NCI-H2227 (cell line): ENCODE measurements around the gene MCHR2.
"Not testable (repeated sequence)": the region's sequence is repeated elsewhere in the genome, so short reads cannot be mapped to it uniquely, and the experiment has no call there.

Experiments
- DNase-seq: peaks from one replicate; lab custom pipeline; 2025; ENCODE audit not compliant: unreplicated experiment; lab: John Stamatoyannopoulos, UW

Gene MCHR2, protein sequence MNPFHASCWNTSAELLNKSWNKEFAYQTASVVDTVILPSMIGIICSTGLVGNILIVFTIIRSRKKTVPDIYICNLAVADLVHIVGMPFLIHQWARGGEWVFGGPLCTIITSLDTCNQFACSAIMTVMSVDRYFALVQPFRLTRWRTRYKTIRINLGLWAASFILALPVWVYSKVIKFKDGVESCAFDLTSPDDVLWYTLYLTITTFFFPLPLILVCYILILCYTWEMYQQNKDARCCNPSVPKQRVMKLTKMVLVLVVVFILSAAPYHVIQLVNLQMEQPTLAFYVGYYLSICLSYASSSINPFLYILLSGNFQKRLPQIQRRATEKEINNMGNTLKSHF

DNA sequence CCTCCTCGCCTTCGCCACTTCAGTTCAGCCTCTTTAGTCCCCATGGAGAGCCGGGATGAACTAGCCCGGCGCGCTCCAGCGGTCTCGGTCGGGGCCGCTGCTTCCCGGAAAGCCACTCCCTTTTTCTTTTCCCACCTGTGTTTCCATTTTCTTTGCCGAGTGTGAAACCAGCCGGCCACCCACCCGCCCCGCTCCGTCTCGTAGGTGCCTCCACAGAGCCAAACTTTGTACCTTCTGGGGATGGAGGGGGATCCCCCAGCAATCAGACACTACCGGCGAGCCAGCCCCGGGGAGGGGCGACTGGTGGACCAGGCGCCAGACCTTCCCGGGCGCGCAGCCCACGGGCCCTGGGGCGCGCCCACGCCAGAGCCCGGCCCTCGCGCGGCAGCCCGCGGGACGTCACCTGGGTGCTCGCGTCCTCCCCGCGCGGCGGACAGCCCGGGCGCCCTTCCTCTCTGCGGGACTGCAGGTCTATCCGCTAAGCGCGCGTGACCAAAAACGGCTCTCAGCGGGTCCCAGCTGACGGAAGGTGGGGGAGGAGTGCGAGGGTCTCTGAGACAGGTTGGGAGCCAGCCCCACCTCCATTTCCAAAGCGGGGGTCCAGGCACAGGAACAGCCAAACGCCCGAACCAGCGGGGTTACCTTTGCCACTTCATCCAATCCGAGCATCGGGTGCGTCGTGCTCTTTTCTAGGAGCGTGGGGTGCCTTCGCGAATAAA lies at the start of gene MCHR2:
Gene MCHR2, minus strand, starts transcription at position 691 of the 719 bp plus-strand sequence. CDS start 38,076 bp downstream, outside the sequence.
- peak; percentile 13 for DNase-seq

DNA sequence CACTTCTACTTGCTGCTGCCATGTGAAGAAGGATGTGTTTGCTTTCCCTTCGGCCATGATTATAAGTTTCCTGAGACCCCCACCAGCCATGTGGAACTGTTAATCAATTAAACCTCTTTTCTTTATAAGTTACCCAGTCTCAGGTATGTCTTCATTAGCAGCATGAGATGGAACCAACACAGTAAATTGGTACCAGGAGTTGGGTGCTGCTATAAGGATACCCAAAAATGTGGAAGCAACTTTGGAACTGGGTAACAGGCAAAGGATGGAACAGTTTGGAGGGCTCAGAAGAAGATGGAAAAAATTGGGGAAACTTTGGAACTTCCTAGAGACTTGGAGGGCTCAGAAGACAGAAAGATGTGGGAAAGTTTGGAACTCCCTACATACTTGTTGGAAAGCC lies 44.5 kb upstream of the MCHR2 start:
- DNase-seq, result not testable (repeated sequence)

DNA sequence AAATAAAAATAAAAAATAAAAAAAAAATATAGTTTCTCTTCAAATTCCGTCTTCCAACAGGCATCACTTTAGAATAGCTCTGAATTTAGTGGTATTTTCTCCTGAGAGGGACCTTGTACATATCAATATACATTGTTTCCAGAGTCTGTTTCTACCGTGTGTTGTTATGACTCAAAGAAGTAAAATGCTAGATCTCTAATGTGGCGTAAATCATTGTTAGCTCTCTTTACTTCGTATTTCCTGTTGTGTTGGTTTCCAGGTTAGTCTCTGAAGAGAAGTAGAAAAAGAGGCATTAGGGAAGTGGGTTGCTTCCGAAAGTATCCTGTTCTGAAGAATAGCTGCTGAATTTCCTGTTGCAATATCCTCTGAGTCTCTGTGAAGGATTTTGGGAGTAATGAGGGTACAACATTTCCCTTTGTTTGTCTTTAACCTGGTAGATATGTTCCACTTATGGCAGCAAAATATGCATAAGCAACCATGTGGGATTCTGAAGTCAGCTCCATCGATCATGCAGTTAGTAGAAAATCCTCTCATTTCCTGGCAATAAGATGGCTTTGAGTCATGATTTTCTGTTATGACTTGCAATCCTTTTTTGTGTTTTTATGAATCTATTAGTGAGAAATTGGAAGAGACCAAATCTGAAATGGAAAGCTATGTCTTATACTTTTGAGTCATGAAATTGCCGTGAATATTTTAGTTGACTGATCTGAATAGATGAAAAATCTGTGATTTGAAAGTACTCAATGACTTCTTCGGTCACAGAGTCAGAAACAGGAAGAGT lies 42.0 kb upstream of the MCHR2 start:
- DNase-seq, result no peak

DNA sequence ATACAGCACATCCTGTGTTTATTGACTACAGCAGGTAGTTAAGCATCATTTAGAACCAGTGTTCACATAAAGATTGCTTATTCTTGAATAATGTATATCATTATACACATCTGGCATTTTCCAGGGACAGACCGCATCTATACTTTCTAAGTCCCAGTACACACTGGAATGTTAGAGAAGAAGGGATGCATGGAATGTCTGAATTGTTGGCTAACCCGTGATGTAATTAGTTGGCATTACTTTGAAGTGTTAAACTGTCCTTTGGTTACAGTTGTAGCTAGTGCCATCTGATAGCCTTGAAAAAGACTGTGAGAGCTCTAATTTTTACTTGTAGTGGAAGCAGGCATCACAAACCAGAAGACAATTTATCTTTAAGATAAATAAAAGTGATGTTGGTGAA lies 29.8 kb upstream of the MCHR2 start:
- no peak for DNase-seq

DNA sequence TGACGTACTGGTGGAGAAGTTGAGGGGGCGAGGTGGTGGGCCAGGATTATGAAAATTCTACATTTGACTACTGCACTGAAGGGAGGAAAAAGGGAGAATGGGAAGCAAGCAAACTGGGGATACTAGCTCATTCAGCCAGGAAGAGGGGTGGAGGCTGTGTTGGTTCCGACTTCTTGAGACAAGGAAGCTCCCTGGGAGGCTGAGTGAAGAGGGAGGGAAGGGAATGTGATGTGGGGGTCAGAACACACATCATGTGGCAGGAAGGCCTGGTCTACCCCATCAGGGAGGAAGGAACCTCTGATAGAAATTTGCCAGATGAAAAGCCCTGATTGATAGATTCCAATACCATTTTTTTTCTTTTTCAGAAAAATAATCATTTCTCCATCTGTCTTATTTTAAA lies 28.8 kb upstream of the MCHR2 start:
- no peak for DNase-seq

DNA sequence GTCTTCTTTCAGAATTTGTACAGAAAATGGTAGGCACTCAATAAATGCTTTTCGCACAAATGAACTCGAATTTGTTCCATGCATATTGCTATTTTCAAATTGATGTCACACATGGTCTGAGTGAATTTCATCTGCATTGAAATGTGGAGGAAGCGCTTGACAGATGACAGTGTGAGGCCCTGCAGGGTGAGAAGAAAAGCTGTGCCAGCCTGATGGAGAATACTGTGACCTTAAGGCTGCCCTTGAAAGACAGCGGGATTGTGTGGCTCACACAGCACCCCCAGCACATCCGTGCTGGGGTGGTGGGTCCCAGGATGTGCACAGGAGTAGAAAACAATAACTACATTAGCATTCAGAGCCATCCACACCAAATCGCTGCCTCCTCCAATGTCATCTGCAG lies 14.8 kb upstream of the MCHR2 start:
- no peak for DNase-seq

DNA sequence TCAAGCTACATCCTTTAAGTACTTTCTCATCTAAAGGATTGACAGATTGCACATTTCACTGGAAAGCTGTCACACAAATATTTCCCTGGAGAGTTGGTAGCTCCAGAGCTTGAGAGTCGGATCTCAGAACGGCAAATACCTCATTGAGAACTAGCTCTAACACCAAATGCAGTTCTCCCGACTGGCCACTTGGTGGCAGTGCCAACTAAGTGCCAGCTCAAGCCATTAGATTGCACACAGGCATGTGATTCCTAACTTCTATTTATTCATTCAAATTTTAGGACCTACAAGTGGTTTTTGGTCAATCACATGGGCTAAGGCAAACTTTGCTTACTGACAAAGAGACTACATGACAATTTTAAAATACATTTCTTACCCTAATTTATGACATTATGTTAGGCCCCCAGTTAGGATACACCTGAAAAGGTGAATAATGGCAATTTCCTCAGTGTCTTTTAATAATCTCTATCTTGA lies 7.9 kb upstream of the MCHR2 start:
- peak; percentile 61 for DNase-seq

DNA sequence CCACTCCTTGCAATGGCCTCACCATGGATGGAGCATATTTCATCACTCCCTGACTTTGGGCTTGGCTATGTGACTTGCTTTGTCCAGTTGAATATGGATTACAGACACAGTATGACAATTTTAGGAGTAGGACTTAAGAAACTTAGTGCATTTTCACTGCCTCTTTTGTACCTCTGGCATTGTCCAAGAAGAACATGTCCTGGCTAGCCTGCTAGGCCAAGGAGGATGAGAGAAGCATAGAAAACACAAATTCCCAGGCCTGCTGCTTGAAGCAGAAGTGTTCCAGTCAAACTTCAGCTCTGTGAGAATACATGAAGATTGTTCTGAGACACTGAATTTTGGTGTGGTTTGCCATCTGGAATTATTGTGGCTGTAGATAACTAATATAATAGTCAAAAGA lies 3.1 kb upstream of the MCHR2 start:
- DNase-seq, result no peak

DNA sequence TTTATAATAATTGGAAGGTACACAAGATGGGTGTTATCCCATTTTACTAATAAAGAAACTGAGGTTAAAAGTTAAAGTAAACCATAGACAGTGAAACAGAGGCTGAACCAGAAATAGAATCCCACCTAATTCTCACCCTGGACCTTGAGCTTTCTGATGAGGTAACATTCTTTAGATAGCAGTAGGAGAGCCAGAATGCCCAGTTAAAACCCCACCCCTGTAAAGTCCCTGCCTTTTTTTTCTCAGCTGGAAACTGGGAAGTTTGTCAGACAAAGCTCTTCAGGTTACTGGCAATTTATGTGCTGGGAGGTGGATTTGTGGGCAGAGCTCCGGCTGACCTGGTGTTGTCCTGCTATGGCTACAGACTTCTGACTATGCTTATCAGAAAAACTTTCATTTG lies 1.9 kb upstream of the MCHR2 start:
- no peak for DNase-seq

DNA sequence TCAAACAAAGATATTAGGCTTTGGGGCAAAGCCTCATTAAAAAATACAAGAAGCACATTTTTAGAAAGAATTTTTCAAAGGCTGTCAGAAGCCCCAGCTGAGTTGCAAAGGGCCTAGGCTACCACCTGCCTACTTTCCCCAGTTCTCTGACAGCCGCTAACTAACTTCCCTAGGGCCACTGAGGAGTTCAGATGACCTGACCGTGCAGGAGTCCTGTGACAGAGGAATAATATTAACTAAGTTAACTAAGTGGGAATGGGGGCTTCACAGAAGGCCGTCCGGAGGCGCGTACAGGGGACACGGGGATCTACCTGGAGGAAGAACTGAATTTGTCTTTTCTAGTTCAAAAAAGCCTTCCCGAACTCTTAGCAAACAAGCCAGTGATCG lies 884 bp downstream of the MCHR2 start:
- no peak for DNase-seq

DNA sequence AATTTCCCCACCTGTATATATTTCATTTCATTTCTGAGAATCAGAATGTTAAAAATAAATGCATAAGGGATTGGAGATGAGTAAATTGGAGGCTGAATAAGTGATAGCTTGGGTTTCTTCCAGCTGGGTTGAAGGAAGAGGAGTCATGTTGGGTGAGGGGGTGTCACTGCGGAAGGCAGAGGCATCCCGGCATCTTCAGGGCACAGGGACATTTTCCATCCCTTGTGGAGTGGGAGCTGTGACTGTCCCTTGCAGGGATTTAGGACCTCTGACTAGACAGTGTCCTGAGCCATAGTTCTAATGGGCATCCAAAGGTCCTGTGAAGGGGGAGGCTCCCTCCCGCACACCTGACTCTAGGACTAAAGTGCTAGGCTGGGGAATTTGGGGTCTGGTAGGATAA lies 2.1 kb downstream of the MCHR2 start:
- DNase-seq, result no peak

DNA sequence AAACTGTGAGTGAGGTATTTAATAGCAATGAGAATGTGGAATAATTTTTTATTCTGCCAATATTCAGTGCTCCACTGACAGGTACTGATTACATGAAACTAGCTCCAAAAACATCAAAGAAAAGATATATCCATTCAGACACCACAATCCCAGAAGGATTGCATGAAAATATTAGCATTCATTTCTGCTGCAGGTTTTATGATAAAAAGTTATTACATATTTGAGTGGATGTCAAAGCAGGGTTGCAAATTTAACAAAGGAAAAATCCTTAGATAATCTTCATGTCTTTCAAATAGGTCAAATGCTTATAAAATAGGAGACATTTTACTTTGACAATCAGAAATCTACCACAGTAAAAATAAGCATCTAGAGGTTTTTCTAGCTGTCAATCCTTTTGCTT lies 13.3 kb downstream of the MCHR2 start:
- DNase-seq, result no peak

DNA sequence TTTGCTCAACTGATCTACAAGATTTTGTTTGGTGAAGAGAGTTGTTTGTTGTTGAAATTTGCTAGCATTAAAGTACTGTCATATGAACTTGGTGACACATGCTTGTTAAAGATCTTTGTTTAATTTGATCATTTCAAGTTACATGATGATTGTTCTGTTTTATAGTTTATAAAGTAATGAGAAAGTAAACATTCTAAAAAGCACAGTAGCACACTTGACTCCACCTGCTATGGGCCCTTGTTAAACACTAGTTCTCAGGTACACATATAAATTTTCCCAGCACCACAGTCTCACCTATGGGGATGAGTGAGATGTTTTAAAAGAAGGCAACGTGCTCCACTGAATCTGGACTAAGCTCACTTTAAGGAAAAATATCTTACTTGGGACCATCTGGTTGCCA lies 14.1 kb downstream of the MCHR2 start:
- no peak for DNase-seq

DNA sequence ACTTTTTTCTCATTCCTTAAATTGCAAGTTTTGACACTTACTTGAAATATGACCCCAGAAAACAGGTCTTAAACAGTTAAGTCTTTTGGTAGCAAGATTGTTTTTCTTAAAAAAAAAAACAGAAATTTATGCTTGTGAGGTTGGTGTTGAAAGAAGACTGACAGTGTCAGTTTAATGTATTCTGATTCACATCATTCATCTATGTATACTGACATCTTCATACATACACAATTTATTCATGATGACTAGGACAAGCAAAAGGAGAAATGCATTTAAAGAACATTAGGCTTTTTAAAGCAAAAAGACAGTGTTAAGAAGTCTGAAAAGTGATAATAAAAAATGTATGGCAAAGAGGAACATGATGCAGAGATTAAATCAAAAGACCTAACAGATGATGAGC lies 27.0 kb downstream of the MCHR2 start:
- DNase-seq, result no peak

DNA sequence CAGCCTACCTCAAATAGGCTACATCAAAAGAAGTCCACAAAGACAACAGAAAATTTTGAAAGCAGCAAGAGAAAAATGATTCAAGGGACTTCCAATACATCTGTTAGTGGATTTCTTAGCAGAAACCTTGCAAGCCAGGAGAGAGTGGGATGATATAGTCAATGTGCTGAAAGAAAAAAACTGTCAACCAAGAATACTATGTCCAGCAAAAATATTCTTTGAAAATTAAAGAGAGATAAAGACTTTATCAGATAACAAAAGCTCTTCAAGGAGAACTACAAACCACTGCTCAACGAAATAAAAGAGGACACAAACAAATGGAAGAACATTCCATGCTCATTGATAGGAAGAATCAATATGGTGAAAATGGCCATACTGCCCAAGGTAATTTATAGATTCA lies 34.0 kb downstream of the MCHR2 start:
- DNase-seq, result no peak

DNA sequence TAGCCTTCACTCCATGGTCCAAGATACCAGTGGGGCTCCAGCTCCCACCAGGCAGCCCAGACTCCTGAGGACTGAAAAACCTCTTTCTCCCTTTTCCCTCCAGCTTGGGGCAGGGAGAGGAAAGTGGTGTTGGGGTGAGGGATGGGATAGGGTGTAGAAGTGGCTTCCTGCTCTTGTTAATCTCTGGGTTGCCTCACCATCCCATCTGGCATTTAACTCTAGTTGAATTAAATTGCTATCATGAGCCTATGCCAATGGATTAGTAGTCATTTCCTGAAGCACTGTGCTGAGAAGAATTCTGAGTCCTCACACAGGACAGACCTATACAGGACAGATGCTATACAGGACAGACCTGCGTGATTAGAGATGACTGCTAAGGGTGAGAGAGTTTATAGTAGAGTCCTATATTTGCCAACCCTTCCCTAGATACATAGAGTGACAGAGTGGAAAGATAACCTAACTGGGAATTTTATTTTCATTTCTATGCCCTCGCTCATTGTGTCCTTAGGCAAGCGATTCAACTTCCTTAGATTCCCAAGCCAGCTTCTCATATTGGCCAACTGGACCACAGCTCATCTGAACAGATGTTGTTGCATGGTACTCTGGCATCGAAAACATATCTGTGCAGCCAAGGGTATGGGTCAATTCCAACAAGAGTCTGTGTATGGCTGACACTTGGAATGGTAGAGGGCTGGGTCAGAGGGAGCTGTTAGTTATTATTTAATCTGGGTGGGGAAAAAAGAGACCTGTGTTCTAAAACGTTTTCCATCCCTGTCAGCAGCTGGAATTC lies 42.8 kb downstream of the MCHR2 start:
- no peak for DNase-seq

DNA sequence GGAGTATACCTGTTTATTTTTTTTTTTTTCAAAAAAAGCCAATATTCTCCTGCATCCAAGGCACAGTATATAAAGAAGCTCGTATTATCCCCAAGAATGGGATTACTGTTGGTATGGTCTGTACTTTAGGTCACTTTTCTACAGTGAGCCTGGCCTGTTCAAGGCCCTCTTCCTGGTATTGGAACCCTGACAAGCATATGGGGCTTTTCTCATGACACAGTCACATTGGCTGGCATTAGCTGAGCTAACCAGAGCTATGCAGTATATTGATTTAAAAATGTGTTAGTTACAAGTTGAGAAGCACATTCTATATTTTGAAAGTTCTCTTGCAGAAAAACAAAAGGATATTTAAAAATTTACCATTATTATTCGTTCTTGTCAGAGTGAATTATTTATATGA lies 48.0 kb downstream of the MCHR2 start:
- DNase-seq, result no peak

DNA sequence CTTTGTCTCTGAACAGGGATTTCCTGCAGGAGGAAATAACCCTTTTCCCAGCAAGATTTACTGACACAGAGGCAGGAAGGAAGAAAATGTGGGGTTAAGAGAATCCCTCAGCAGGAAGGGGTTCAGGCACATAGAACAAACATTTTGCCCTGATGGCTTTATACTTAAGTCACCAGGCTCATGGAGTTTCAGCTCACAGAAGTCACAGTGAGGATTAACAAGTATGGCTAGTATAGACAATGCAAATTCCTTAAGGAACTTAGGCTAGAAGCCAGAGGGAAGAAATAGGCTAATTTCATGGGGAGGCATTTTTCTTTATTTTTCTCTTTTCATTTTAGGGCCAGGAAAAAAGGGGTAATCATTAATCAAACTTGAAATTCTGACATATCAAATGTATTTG lies 50.2 kb downstream of the MCHR2 start:
- DNase-seq, result no peak

DNA sequence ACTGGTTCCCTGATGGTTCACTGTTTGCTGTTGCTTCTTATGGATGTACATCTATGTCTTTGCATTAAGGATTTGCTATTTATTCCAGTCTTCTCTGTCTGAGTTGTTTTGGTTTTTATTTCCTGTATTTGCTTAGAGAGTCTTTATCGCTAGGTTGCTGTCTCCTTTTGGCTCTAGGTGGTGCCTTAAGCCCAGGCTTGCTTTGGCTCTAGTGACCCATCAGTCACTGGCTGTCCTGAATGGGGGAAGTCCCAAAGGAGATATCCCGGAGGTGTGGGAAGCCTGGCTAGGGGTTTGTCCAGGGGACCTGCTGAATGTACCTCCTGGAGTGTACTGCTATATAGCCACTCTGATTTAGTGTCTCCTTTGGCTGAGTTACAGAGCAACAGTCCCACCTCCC lies 53.4 kb downstream of the MCHR2 start:
- DNase-seq, result no peak

DNA sequence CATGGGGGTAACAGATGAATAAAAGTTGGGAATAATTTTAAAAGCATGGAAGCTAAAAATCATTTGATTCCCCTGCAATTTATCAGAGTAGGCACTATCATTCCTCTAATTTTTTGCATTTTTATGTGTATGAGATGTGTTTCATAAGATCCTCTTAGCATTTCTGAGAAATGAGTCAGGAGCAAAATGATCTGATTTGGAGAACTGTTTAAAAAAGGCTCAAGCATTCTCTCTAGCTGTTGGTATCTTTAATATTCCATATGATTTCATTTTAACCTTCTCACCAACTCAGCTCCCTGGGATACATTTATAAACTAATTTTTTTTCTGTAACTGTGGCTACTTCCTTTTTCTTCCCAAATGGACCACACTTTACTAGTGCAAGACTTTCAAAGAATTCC lies 60.9 kb downstream of the MCHR2 start:
- no peak for DNase-seq

DNA sequence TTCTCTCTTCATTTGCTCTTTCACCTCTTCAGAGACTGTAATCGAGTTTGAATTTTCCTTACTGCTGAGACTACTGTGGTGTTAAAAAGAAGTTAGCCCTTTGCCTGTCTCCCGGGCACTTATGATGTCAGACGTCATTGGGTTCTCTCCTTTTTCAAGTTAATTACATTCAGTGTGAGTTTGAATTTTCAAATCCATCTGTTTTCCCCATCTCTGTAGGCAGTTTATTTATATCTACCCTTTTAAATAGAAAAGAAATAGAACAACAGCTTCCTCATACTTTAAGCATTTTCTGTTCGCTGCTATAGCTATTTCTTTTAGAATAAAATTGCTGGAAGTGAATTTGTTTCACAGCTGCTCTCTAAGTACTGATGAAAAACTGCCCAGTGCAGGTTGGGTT lies 81.4 kb downstream of the MCHR2 start:
- no peak for DNase-seq
